DND-41 (cell line): ENCODE measurements around the gene UBN2.

ENCODE experiments used
- EZH2 ChIP-seq: IDR thresholded peaks from 3 replicates; pipeline ENCODE4 v1.6.1; 2012; ENCODE audit warnings: borderline replicate concordance, low read depth, mild to moderate bottlenecking, moderate library complexity, low read length, inconsistent platforms; ENCODE audit not compliant: severe bottlenecking
- TF ChIP-seq, protein P1 (sequence below): IDR thresholded peaks from 2 replicates; pipeline ENCODE4 v1.5.1; 2012; ENCODE audit warnings: borderline replicate concordance, low read length, moderate library complexity, mild to moderate bottlenecking; ENCODE audit not compliant: poor library complexity, severe bottlenecking; ENCODE audit errors: extremely low read depth

GRCh38 chr7:139341776-139342226, 110.8 kb downstream of the UBN2 start:
- TF ChIP-seq, protein P1, sequence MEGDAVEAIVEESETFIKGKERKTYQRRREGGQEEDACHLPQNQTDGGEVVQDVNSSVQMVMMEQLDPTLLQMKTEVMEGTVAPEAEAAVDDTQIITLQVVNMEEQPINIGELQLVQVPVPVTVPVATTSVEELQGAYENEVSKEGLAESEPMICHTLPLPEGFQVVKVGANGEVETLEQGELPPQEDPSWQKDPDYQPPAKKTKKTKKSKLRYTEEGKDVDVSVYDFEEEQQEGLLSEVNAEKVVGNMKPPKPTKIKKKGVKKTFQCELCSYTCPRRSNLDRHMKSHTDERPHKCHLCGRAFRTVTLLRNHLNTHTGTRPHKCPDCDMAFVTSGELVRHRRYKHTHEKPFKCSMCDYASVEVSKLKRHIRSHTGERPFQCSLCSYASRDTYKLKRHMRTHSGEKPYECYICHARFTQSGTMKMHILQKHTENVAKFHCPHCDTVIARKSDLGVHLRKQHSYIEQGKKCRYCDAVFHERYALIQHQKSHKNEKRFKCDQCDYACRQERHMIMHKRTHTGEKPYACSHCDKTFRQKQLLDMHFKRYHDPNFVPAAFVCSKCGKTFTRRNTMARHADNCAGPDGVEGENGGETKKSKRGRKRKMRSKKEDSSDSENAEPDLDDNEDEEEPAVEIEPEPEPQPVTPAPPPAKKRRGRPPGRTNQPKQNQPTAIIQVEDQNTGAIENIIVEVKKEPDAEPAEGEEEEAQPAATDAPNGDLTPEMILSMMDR: no peak
- TF ChIP-seq EZH2: no peak
